ENCODE data around the gene IL1RAPL1. TPM values are rescaled to one million over a fixed set of nuclear protein-coding genes. Genes with fewer than 3 reads are reported as not detected.

The IL1RAPL1 gene
- total RNA-seq, 1 experiment from 2014 or later = 2.9 TPM

DNA sequence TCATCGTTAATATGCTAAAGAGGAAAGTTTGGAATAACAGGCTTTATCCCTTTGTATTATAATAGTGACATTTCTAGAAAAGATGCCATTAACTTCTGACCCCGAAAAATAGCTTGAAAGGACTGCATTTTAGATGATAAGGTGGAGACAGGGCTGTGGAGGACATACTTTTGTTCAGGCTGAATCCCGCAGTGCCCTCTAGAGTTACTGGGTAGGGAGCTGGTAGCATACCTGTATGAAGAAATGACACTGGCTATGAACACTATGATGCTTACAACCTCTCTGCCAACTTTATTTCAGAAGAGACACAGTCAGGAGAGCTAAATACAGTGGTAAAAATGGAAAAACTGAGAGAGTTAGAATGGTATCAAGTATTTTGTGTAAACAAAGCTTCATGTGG is 8.1 kb downstream of the IL1RAPL1 start:
- Histone ChIP-seq H3K4me3 (ENCODE audit: insufficient read depth, low read depth, low read length) (no peak overlapping the region), H3K27me3 (ENCODE audit: control insufficient read depth, insufficient read depth, low read length) (no peaks in the 10 kb centered on the region), H3K36me3 (replicated peaks; ENCODE audit: control insufficient read depth, insufficient read depth, low read length) (no peaks in the 10 kb centered on the region)
- DNase-seq = no peak

DNA sequence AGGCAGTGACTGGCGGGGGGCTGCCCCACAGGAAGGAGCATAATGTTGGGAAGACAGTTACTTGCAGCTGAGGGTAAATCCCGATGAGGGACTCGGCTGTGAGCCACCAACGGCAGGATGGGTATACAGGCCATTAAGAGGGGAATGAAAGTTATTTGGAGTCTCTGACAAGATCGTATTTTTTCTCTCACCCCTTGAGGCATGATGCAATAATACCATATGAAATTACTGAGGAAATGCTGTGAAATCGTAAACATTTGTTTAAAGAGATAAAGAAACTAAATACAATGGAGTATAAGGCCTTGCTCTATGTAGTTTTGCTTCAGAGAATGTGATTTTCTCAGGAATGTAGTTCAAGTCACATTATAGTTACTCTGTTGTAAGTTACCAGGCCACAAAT is 12.7 kb downstream of the IL1RAPL1 start:
- Histone ChIP-seq H3K36me3 (replicated peaks; ENCODE audit: control insufficient read depth, insufficient read depth, low read length) (no peaks in the 10 kb centered on the region), H3K27me3 (ENCODE audit: control insufficient read depth, insufficient read depth, low read length) (no peaks in the 10 kb centered on the region), H3K4me3 (ENCODE audit: insufficient read depth, low read depth, low read length) (no peak overlapping the region)
- no peak for DNase-seq

DNA sequence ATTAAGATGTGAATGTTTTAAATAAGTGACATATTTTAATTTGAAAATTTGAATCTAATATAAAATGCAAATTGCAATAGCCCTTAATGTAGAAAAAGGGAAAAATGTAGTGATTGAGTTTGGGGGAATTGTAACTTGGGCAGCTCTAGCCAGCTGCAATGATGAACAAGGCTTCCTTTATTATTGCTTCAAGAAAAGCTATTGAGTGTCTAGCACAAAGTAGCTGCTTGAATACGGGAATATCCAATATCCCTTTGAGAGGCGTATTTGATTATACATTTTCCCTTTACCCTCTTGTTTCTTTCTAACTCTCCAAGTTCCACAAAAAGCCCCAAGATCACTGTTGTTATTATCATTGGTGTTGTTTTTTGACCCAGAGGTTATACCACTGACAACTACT is 21.8 kb downstream of the IL1RAPL1 start:
- Histone ChIP-seq H3K4me3 (ENCODE audit: insufficient read depth, low read depth, low read length) (no peak overlapping the region), H3K27me3 (ENCODE audit: control insufficient read depth, insufficient read depth, low read length) (no peaks in the 10 kb centered on the region; the same call in 1 of the 2 replicates), H3K36me3 (replicated peaks; ENCODE audit: control insufficient read depth, insufficient read depth, low read length) (no peaks in the 10 kb centered on the region)
- no peak for DNase-seq

DNA sequence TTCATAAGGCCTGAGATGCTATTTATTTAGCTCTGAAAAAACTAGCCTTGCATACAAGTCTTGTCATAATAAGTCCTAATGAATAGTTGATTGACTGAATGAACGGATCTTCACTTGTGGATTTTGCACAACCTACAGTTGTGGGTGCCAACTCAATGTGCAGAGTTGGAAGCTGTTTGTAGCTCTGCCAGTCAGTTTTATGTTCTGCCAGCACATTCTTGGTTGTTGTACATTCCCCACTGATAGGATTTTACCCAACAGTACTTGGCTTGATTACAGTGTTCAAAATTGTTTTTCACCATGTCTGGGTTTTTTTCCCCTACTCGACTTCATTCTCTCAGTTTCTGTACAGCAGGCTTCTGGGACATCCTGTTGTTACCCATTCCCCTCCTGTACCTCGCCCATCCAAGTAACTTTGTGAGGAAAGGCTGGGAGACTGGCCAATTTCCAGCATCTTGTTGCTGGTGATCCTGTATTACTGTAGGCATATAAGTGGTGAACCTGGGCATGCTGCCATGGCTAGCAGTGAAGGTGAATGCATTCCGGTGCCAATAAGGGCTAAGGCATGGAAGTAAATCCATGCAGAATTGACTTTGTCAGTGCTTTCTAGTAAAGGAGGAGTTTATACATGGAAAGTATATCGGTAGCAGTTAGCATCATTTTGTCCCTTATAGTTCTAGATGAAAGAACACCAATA is 22.8 kb downstream of the IL1RAPL1 start:
- H3K27me3 ChIP-seq (ENCODE audit: control insufficient read depth, insufficient read depth, low read length) = no peaks in the 10 kb centered on the region; the same call in 1 of the 2 replicates
- DNase-seq = no peak
- no peaks in the 10 kb centered on the region for H3K36me3 ChIP-seq (replicated peaks; ENCODE audit: control insufficient read depth, insufficient read depth, low read length)
- H3K4me3 ChIP-seq (ENCODE audit: insufficient read depth, low read depth, low read length) = no peak overlapping the region

DNA sequence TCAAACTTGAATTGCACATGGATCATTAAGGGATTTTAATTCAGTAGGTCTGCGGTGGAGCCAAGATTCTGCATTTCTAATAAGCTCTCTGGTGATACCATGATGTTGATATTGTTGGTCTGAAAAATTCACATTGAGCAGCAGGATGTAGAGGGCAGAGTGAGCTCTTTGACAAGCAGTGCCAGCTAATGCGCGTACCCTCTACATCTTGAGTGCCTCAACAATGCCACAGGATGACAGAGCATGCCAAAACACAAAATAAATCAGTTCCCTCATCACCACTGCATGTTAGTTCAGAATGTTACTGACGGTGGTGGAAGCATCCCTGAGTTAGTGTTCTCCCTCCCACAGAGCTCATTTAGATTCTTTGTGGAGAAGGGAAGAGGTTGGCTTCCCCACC is 23.5 kb downstream of the IL1RAPL1 start:
- no peak overlapping the region for H3K4me3 ChIP-seq (ENCODE audit: insufficient read depth, low read depth, low read length)
- H3K36me3 ChIP-seq (replicated peaks; ENCODE audit: control insufficient read depth, insufficient read depth, low read length) = no peaks in the 10 kb centered on the region

DNA sequence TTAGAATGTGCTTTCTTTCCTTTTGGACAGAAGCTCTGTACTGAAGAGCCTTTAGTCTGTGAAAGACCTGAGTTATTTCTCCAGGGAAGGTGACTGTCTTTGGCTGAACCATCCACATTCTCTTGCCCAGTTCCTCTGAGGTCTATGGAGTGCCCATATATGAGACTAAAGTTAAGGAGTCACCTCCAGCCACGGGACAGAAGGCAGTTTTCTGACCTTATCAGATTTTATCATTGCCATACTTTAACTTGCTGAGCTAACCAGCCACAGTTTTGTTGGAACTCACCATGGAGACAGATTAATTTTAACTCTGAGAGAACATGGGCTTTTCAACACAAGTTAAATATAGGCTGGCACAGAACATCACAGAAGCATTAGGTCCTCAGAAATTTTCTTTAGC is 26.3 kb downstream of the IL1RAPL1 start:
- no peak for DNase-seq
- H3K27me3 ChIP-seq (ENCODE audit: control insufficient read depth, insufficient read depth, low read length) = no peaks in the 10 kb centered on the region; the same call in 1 of the 2 replicates
- H3K4me3 ChIP-seq (ENCODE audit: insufficient read depth, low read depth, low read length) = no peak overlapping the region
- H3K36me3 ChIP-seq (replicated peaks; ENCODE audit: control insufficient read depth, insufficient read depth, low read length) = no peaks in the 10 kb centered on the region

More for the DNA sequence above, 23.5 kb downstream of the IL1RAPL1 start:
- DNase-seq = no peak
- H3K27me3 ChIP-seq (ENCODE audit: control insufficient read depth, insufficient read depth, low read length) = no peaks in the 10 kb centered on the region; the same call in 1 of the 2 replicates

DNA sequence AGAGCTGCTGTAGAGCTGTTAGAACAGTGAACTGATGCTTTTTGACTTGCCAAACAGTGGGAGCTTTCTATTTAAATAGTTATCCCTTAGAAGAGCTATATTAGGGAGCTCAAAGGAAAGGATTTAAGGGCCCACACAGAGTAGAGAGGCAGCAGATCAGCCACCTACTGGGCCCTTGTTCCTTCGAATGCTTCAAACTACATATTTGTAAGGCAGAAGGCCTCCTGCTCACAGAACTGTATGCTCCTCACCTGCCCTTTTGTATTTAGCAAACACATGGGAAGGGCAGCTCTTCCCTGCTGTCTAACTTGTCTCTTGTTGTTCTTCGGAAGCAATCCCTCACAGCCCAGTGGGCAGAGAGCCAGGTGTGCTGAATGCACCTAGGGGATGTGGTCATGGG is 38.0 kb downstream of the IL1RAPL1 start:
- no peak overlapping the region for H3K4me3 ChIP-seq (ENCODE audit: insufficient read depth, low read depth, low read length)
- peaks cover 44% of the 10 kb centered on the region for H3K27me3 ChIP-seq (ENCODE audit: control insufficient read depth, insufficient read depth, low read length)
- H3K36me3 ChIP-seq (replicated peaks; ENCODE audit: control insufficient read depth, insufficient read depth, low read length) = no peaks in the 10 kb centered on the region
- peak; percentile 40 for DNase-seq

DNA sequence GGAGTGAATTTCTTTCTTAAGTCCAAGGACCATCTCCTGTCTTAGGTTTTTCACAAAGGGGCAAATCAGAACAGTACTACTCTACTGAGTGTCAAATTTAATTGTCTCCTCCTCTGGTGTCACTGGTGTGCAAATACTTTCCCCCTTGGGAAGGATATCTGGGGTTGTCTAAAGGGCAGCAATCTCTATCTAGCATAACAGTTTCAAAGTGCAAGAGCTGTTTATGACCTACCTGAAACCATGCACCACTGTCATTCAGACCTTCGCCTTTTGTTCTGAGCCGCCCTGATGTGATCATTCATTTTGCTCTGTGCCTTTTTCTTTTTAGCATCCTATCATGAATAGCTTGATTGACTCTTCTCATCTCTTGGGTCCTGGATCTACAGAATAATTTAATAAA is 39.3 kb downstream of the IL1RAPL1 start:
- Histone ChIP-seq H3K4me3 (ENCODE audit: insufficient read depth, low read depth, low read length) (no peak overlapping the region), H3K36me3 (replicated peaks; ENCODE audit: control insufficient read depth, insufficient read depth, low read length) (no peaks in the 10 kb centered on the region), H3K27me3 (ENCODE audit: control insufficient read depth, insufficient read depth, low read length) (peaks cover 44% of the 10 kb centered on the region)
- no peak for DNase-seq

DNA sequence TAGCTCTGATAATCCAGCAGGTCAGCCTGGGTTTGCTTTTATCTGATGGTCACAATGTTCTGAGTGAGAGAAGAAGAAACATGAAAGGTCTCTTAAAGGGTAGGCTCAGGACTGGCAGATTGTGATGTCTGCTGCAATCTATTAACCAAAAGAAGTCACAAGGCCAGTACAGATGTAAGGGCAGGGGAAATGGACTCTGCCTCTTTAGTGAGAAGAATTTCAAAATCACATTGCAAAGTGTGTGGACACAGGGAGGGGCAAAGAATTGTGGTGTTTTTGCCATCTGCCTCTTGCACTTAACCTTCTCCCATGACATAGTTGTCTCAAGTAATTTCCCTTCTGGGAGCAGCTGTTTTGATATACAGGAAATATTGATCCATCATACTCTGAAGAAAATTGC is 40.9 kb downstream of the IL1RAPL1 start:
- Histone ChIP-seq H3K36me3 (replicated peaks; ENCODE audit: control insufficient read depth, insufficient read depth, low read length) (no peaks in the 10 kb centered on the region), H3K4me3 (ENCODE audit: insufficient read depth, low read depth, low read length) (no peak overlapping the region), H3K27me3 (ENCODE audit: control insufficient read depth, insufficient read depth, low read length) (peaks cover 37% of the 10 kb centered on the region)
- no peak for DNase-seq

DNA sequence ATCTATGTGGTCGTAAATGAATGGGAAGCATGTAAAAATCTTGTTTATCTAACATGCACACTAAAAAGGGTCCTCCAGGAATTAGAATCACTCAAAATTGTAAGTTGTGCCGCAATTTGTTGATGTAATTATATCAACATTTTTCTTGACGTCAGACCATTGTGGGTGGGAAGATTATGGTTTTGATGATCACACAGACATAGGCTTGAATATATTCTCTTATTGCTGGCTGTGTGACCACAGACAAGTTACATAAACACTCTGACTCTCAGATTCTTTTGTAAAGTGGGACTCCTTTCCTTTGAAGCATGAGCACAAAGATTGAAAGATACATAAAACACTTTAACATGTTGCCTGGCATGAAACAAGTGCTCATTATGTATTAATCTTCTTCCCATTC is 51.5 kb downstream of the IL1RAPL1 start:
- Histone ChIP-seq H3K27me3 (ENCODE audit: control insufficient read depth, insufficient read depth, low read length) (no peaks in the 10 kb centered on the region), H3K4me3 (ENCODE audit: insufficient read depth, low read depth, low read length) (no peak overlapping the region), H3K36me3 (replicated peaks; ENCODE audit: control insufficient read depth, insufficient read depth, low read length) (no peaks in the 10 kb centered on the region)
- no peak for DNase-seq

DNA sequence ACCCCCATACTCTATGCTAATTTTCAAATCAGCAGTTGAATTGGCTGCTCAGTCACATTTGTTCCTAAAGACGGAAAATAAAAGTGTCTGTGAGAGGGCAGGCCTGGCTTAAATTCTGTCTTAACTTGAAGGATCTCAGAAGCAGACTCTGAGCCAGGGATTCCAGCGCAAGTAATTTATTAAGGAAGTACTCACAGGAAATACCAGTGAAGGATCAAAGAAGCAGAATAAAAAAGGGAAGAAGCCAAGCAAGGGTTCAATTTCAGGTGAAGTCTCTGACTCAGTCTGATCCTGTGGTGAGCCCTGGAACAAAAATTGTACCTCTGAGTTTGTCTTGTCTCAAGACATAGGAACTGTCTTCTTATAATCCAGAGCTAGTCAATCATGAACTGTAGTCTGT is 52.2 kb downstream of the IL1RAPL1 start:
- Histone ChIP-seq H3K36me3 (replicated peaks; ENCODE audit: control insufficient read depth, insufficient read depth, low read length) (no peaks in the 10 kb centered on the region), H3K27me3 (ENCODE audit: control insufficient read depth, insufficient read depth, low read length) (no peaks in the 10 kb centered on the region), H3K4me3 (ENCODE audit: insufficient read depth, low read depth, low read length) (no peak overlapping the region)
- no peak for DNase-seq

DNA sequence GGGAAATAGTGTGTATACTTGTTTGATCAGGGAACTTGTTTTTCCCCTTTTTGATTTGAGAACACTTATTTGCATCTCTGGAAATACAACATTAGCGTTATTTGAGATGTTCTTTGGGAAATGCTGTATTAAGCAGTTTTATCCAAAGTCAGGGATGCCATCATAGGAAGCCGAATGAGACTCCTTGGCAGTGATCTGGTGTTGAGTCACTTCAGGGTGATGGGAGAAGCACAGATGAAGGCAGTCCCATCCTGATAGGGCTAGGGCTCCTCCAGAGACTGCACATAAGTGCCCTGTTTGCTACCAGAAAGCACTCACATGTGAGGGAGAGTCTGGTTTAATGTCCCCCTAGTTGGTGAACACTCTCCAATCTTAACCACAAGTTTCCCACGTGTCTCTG is 62.3 kb downstream of the IL1RAPL1 start:
- H3K27me3 ChIP-seq (ENCODE audit: control insufficient read depth, insufficient read depth, low read length) = no peaks in the 10 kb centered on the region
- no peak overlapping the region for H3K4me3 ChIP-seq (ENCODE audit: insufficient read depth, low read depth, low read length)
- DNase-seq = no peak
- no peaks in the 10 kb centered on the region for H3K36me3 ChIP-seq (replicated peaks; ENCODE audit: control insufficient read depth, insufficient read depth, low read length)

DNA sequence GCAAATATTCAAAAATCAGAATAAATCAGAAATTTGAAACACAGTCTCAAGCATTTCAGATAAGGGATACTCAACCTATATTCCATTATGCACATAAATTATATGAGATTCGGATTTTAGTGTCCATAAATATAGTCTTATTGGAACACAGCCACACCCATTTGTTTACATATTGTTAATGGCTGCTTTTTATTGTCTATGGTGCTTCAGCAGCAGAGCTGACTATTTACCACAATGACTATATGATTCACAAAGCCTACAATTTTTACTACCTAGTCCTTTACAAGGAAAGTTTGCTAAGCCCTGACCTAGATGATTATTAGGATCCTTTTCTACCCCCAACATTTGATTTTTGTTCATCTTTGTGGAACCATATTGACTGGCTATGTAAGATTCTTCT is 63.9 kb downstream of the IL1RAPL1 start:
- Histone ChIP-seq H3K27me3 (ENCODE audit: control insufficient read depth, insufficient read depth, low read length) (no peaks in the 10 kb centered on the region), H3K36me3 (replicated peaks; ENCODE audit: control insufficient read depth, insufficient read depth, low read length) (no peaks in the 10 kb centered on the region), H3K4me3 (ENCODE audit: insufficient read depth, low read depth, low read length) (no peak overlapping the region)
- no peak for DNase-seq

DNA sequence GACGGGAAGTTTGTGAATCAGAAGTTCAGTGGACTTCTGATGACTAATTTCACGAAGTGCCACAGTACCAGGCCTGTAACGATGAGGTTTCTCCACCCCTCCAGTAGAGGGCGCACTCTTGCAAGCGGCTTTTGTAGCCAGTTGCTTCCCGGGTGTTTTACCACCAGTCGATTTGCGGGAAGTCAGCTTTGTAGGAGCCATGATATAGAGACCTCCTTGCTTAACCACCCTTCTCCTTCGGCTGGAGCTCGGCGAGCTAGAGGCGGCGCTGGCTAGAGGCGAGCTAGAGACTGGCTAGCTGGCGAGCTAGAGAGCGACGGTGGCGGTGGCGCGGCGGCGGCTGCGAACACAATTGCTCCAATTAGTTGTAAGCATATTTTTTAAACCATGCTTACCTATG is 72.0 kb downstream of the IL1RAPL1 start:
- Histone ChIP-seq H3K4me3 (ENCODE audit: insufficient read depth, low read depth, low read length) (no peak overlapping the region), H3K27me3 (ENCODE audit: control insufficient read depth, insufficient read depth, low read length) (no peaks in the 10 kb centered on the region; the same call in 1 of the 2 replicates), H3K36me3 (replicated peaks; ENCODE audit: control insufficient read depth, insufficient read depth, low read length) (no peaks in the 10 kb centered on the region)
- peak; percentile 46 for DNase-seq

DNA sequence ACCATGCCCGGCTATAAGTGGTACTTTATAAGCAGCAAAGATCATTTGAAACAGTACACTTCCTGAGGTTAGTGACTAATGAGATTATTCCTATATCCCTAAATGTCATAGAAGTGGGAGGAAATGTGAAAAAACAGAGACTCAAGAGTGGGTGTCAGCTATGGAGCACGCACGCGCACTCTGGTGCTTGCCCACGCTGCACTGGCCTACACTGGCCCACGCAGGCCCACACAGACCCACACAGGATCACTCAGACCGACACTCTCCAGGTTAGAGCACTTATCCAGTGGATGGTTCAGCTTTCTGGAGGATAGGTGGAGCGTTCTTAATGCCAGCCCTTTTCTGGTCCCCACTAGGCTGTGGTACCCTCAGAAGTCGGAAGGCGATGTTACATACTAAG is 78.5 kb downstream of the IL1RAPL1 start:
- Histone ChIP-seq H3K4me3 (ENCODE audit: insufficient read depth, low read depth, low read length) (no peak overlapping the region), H3K27me3 (ENCODE audit: control insufficient read depth, insufficient read depth, low read length) (no peaks in the 10 kb centered on the region)
- DNase-seq = no peak

DNA sequence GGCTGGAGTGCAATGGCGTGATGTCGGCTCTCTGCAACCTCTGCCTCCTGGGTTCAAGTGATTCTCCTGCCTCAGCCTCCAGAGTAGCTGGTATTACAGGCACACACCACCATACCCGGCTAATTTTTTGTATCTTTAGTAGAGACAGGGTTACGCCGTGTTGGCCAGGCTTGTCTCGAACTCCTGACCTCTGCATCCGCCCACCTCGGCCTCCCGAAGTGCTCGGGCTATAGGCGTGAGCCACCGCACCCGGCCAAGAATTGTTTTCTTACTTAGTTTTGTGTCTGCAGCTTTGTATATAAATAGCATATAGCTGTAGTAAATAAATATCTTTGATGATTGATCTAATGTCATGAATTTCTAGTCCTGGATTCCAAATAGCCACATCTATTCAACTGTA is 81.1 kb downstream of the IL1RAPL1 start:
- H3K27me3 ChIP-seq (ENCODE audit: control insufficient read depth, insufficient read depth, low read length) = no peaks in the 10 kb centered on the region
- no peak for DNase-seq
- no peaks in the 10 kb centered on the region for H3K36me3 ChIP-seq (replicated peaks; ENCODE audit: control insufficient read depth, insufficient read depth, low read length)
- no peak overlapping the region for H3K4me3 ChIP-seq (ENCODE audit: insufficient read depth, low read depth, low read length)

More for the DNA sequence above, 78.5 kb downstream of the IL1RAPL1 start:
- no peaks in the 10 kb centered on the region for H3K36me3 ChIP-seq (replicated peaks; ENCODE audit: control insufficient read depth, insufficient read depth, low read length)
